Peyer's patch (tissue), 4 donors: ENCODE data around the gene SMAD3. TPM values are rescaled to one million over a fixed set of nuclear protein-coding genes. Genes with fewer than 3 reads are reported as not detected.

Experiments
- DNase-seq, 3 donors: peaks; one replicate each; pipeline ENCODE4 v3.0.0-alpha.2; 2017 to 2019
- H3K27ac ChIP-seq, 4 donors: fragments of 200-600 bp; sonication (generic); one replicate each; pipeline ENCODE4 v1.5.1; 2016 to 2019
- H3K27me3 ChIP-seq, 2 donors: fragments of 200-600 bp; sonication (generic); one replicate each; pipeline ENCODE4 v1.5.1; 2019
- H3K36me3 ChIP-seq, 3 donors: fragments of 200-600 bp; sonication (generic); one replicate each; pipeline ENCODE4 v1.5.1; 2016 to 2019
- H3K4me1 ChIP-seq, 4 donors: fragments of 200-600 bp; sonication (generic); one replicate each; pipeline ENCODE4 v1.5.1; 2016 to 2019
- H3K4me3 ChIP-seq, 4 donors: fragments of 200-600 bp; sonication (generic); 1 replicate in 3 of 4; 2 replicates in 1 of 4; pipeline ENCODE4 v1.5.1; 2016 to 2019; ENCODE audit warnings: mild to moderate bottlenecking in 1 of 4
- H3K9me3 ChIP-seq, 4 donors: fragments of 200-600 bp; sonication (generic); one replicate each; pipeline ENCODE4 v1.5.1; 2016 to 2019; ENCODE audit warnings: mild to moderate bottlenecking in 1 of 4
- POLR2A ChIP-seq, 2 donors: fragments of 450-650 bp; IDR thresholded peaks; one replicate each; pipeline ENCODE4 v1.5.1; 2017; ENCODE audit warnings: antibody characterized with exemption in 2 of 2, mild to moderate bottlenecking in 2 of 2, moderate library complexity in 2 of 2
- total RNA-seq, 4 donors: library from RNA; depleted of rRNA; stranded (reverse); fragments of >200 nt; gene quantifications; one replicate each; pipeline ENCODE4 v1.1.0, GENCODE V29; 2016
- TF ChIP-seq, protein P1 (sequence below), 6 experiments: fragments of 450-650 bp in 4 of 6; fragments of 200-600 bp in 2 of 6; sonication (generic) in 1 of 6; IDR thresholded peaks; one replicate each; pipeline ENCODE4 v1.5.1; 2017 to 2019; ENCODE audit warnings: antibody characterized with exemption in 6 of 6, mild to moderate bottlenecking in 3 of 6, moderate library complexity in 1 of 6

The SMAD3 gene
- total RNA-seq, 4 donors from 2014 or later: 43.7 to 80.0 (median 60.2) TPM

DNA sequence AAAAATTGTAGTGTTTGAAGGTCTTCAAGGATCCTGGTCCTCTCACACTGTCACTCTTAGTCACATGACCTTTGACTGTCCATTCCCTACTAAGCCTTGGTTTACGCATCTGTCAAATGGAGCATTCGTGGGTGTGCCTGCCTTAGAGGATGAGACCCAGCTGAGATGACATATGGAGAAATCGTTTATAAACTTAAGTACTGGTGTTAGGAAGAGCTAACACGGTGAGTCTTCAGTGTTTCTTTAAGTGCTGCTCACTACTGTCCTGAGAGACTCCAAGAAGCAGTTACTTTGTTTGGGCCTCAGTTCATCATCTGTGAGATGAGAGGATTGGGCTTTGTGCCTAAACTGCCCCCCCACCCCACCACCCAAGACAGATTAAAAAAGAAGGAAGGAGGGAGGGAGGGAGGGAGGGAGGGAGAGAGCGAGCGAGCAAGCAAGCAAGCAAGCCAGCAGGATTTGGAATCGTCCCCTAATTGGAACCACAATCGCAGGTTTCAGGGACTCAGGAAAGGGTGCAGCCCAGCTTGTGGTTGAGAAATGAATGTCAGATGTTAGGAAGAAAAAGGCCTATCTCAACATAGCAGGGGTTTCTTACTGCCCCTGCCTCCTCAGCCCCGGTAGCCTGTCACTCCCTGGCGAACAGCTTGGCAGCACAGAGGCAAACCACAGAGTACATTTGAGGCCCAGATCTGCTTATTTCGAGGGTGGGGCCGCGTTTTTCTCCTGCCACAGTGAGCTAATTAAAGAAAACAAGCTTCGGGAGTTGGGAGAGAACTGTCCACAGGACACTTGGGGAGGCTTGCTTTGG, 32.7 kb downstream of the SMAD3 start:
- H3K27me3 ChIP-seq: no peaks in the 10 kb centered on the region
- H3K4me3 ChIP-seq: peak overlapping the region in 3 of 4 donors; percentile 1 to 19 (median 4)
- peak overlapping the region; percentile 39 to 74 (median 52) for H3K27ac ChIP-seq
- no peaks in the 10 kb centered on the region for H3K9me3 ChIP-seq
- TF ChIP-seq, protein P1, sequence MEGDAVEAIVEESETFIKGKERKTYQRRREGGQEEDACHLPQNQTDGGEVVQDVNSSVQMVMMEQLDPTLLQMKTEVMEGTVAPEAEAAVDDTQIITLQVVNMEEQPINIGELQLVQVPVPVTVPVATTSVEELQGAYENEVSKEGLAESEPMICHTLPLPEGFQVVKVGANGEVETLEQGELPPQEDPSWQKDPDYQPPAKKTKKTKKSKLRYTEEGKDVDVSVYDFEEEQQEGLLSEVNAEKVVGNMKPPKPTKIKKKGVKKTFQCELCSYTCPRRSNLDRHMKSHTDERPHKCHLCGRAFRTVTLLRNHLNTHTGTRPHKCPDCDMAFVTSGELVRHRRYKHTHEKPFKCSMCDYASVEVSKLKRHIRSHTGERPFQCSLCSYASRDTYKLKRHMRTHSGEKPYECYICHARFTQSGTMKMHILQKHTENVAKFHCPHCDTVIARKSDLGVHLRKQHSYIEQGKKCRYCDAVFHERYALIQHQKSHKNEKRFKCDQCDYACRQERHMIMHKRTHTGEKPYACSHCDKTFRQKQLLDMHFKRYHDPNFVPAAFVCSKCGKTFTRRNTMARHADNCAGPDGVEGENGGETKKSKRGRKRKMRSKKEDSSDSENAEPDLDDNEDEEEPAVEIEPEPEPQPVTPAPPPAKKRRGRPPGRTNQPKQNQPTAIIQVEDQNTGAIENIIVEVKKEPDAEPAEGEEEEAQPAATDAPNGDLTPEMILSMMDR (IDR thresholded peaks at IDR 0.05): no peak
- TF ChIP-seq POLR2A (IDR thresholded peaks at IDR 0.05): no peak
- peaks cover 3 to 39% (median 23%) of the 10 kb centered on the region in 4 donors for H3K4me1 ChIP-seq
- H3K36me3 ChIP-seq: peaks cover 0 to 11% (median 0%) of the 10 kb centered on the region in 3 donors
- DNase-seq: peak in 2 of 3 donors; percentile 56 to 73

DNA sequence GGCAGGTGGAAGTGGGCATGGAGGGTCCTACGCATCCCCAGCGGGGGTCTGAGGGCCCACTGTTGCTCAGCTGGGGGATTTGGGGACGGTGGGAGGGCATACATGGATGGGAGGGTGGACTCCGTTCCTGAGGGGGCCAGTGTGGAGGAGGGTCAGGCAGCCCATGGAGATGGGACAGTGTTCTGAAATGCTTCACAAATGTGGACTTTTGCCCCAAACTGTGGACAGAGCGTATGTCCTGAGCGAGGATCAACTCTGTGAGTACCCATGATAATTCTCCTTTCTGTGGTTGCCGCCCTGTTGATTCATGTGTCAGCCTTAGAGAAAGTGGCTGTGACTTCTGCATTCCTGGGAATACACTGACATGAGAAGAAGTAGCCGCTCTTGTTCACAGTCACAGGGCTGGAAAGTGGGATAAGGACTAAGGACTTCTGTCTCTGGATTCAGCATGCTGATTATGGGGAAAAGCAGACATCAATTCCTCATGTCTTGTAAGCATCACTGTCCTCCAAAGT, 33.4 kb downstream of the SMAD3 start:
- DNase-seq: no peak
- Histone ChIP-seq H3K27me3 (no peaks in the 10 kb centered on the region), H3K9me3 (no peaks in the 10 kb centered on the region), H3K4me1 (peaks cover 7 to 38% (median 25%) of the 10 kb centered on the region in 4 donors), H3K27ac (peak overlapping the region; percentile 39 to 74 (median 52)), H3K4me3 (peak overlapping the region in 3 of 4 donors; percentile 1 to 19 (median 4)), H3K36me3 (peaks cover 0 to 11% (median 0%) of the 10 kb centered on the region in 3 donors)
- no peak for TF ChIP-seq POLR2A (IDR thresholded peaks at IDR 0.05)
- TF ChIP-seq, protein P1 (IDR thresholded peaks at IDR 0.05): no peak

DNA sequence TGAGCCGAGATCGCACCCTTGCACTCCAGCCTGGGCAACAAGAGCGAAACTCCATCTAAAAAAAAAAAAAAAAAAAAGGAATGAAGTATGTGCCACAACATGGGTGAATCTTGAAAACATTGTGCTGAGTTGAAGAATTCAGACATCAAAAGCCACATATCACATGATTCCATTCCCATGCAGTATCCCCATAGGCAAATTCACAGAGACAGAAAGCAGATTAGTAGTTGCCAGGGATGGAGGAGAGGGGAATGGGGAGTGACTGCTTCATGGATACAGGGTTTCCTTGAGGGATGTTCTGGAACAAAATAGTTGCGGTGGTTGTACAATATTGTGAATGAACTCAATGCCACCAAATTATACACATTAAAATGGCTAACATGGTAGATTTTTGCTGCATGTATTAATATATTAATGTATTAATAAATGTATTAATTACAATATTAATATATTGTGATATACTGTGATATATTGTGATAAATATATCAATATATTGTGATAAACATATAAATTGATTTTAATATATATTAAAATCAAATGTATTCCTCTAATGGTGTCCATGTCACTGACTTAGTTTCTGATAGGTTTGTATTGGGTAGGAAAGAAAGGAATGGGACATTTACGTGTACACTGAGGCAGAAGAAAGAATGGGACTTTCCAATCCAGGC, 34.9 kb downstream of the SMAD3 start:
- TF ChIP-seq, protein P1 (IDR thresholded peaks at IDR 0.05): no peak
- TF ChIP-seq POLR2A (IDR thresholded peaks at IDR 0.05): no peak
- Histone ChIP-seq H3K27ac (peak overlapping the region; percentile 36 to 75 (median 69)), H3K4me3 (no peak overlapping the region), H3K36me3 (no peaks in the 10 kb centered on the region), H3K27me3 (no peaks in the 10 kb centered on the region), H3K4me1 (peaks cover 7 to 47% (median 28%) of the 10 kb centered on the region in 4 donors), H3K9me3 (no peaks in the 10 kb centered on the region)
- DNase-seq: no peak

DNA sequence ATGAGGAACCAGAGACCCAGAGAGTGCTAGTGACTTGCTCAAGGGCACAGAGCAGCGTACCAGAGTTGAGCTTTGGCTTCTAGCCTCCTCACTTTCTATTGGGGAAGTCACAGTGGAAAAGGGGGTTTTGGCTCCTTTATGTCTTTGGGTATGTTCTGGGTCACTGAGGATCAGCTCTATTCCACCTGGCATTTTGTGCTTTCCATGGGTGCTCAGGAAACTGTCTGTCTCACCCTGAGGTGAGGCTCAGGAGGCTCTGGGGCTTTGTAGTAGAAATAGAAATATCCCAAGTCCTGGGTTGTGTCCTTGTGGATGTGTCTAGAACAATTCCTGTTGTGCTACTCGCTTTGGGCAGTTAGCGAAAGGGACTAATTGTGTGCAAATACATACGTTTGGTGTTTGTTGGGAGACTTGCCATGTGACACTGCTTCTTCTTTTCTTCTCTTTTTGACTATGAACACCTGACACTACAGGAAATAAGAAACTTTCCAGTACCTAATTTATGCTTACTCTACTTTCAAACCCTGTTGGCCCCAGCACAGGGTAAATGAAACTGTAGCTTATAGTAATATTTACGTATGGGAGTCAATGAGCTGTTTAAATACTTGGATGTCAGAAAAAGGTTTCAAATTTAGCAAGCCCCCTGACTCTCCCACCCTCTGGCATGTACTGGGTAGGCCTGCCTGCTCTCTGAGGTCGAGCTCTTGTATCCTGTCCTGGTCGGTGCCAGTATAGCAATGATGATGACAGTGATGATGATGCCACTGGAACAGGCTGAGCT, 35.6 kb downstream of the SMAD3 start:
- Histone ChIP-seq H3K4me3 (peak overlapping the region in 1 of 4 donors; percentile 0), H3K27ac (peak overlapping the region; percentile 36 to 75 (median 69)), H3K9me3 (no peaks in the 10 kb centered on the region), H3K4me1 (peaks cover 10 to 54% (median 28%) of the 10 kb centered on the region in 4 donors), H3K27me3 (no peaks in the 10 kb centered on the region), H3K36me3 (no peaks in the 10 kb centered on the region)
- no peak for TF ChIP-seq POLR2A (IDR thresholded peaks at IDR 0.05)
- TF ChIP-seq, protein P1 (IDR thresholded peaks at IDR 0.05): no peak
- peak in 1 of 3 donors; percentile 45 for DNase-seq
